HPDE6-E6E7 (cell line): ENCODE data around the gene PCDHGA3.
"Not testable (repeated sequence)": the region's sequence is repeated elsewhere in the genome, so short reads cannot be mapped to it uniquely, and the experiment has no call there.

Experiments used
- DNase-seq: peaks from one replicate; pipeline ENCODE4 v3.0.0; 2011; ENCODE audit warnings: missing footprints; ENCODE audit errors: extremely low spot score

Gene PCDHGA3

GRCh38 chr5:141382469-141383294 lies 39.1 kb downstream of the PCDHGA3 start, which contains the start of gene PCDHGA7:
Gene PCDHGA7 (plus strand): TSS chr5:141382742. CDS start chr5:141382900, 158 bp downstream.
- DNase-seq: no peak

- DNase-seq: no peak
Observed at GRCh38 chr5:141383345-141383744, 39.7 kb downstream of the PCDHGA3 start.

GRCh38 chr5:141384471-141385267 lies 41.0 kb downstream of the PCDHGA3 start:
- DNase-seq: no peak

- DNase-seq: not testable (repeated sequence)
Observed at GRCh38 chr5:141387557-141388311, 44.1 kb downstream of the PCDHGA3 start, which contains the start of gene PCDHGB4. Gene PCDHGB4 (plus strand): TSS chr5:141387698. CDS start chr5:141387885, 187 bp downstream.

GRCh38 chr5:141388661-141389060 lies 45.0 kb downstream of the PCDHGA3 start:
- no peak for DNase-seq

GRCh38 chr5:141389153-141390042 lies 45.8 kb downstream of the PCDHGA3 start:
- no peak for DNase-seq

- DNase-seq: no peak
Observed at GRCh38 chr5:141392429-141393198, 49.0 kb downstream of the PCDHGA3 start, which contains the start of gene PCDHGA8. Gene PCDHGA8 (plus strand): TSS chr5:141392633. CDS start chr5:141392814, 181 bp downstream.

- no peak for DNase-seq
Observed at GRCh38 chr5:141393267-141393666, 49.6 kb downstream of the PCDHGA3 start.

GRCh38 chr5:141394401-141395187 lies 51.0 kb downstream of the PCDHGA3 start:
- not testable (repeated sequence) for DNase-seq
